Ovary (tissue), 9 donors: ENCODE measurements around the gene RPUSD3. TPM values are rescaled to one million over a fixed set of nuclear protein-coding genes. Genes with fewer than 3 reads are reported as not detected.

ENCODE experiments used
- DNase-seq, 5 donors: peaks; one replicate each; pipeline ENCODE4 v3.0.0-alpha.2; 2019 to 2020
- H3K27ac ChIP-seq, 2 donors: fragments of 200-600 bp; one replicate each; pipeline versions ENCODE4 v1.5.1 to v1.8.0; 2019 to 2022
- H3K27me3 ChIP-seq: fragments of 200-600 bp; one replicate; pipeline ENCODE4 v1.8.0; 2022
- H3K36me3 ChIP-seq: fragments of 200-600 bp; sonication (generic); one replicate; pipeline ENCODE4 v1.5.1; 2019
- H3K4me1 ChIP-seq: one replicate; pipeline ENCODE4 v1.8.1; 2013; ENCODE audit warnings: mild to moderate bottlenecking, moderate library complexity; ENCODE audit not compliant: insufficient read depth
- H3K4me3 ChIP-seq: fragments of 200-600 bp; sonication (generic); one replicate; pipeline ENCODE4 v1.5.1; 2017
- H3K9me3 ChIP-seq, 2 donors: fragments of 200-600 bp in 1 of 2; sonication (generic) in 1 of 2; one replicate each; pipeline versions ENCODE4 v1.5.1 to v1.8.1; 2013 to 2019; ENCODE audit warnings: mild to moderate bottlenecking in 1 of 2, moderate library complexity in 1 of 2
- CTCF ChIP-seq, 3 donors: fragments of 450-650 bp in 2 of 3; fragments of 200-600 bp in 1 of 3; IDR thresholded peaks; one replicate each; pipeline versions ENCODE4 v1.5.1 to v1.8.0; 2016 to 2022; ENCODE audit warnings: antibody characterized with exemption in 3 of 3, mild to moderate bottlenecking in 1 of 3
- EP300 ChIP-seq: sonication (generic); formaldehyde crosslinking; IDR thresholded peaks from one replicate; pipeline ENCODE4 v1.6.1; 2017; ENCODE audit warnings: antibody characterized with exemption
- POLR2A ChIP-seq: fragments of 450-650 bp; IDR thresholded peaks from one replicate; pipeline ENCODE4 v1.6.1; 2017; ENCODE audit warnings: antibody characterized with exemption, mild to moderate bottlenecking, moderate library complexity
- WGBS, 3 donors: extraction: QIAGEN DNeasy Blood & Tissue Kit in 1 of 3; methylation state at CpG; one replicate each; pipeline versions ENCODE4 v1.1.5 to v1.1.7; 2013 to 2017; 5-methylcytosine and 5-hydroxymethylcytosine counted together
- intact Hi-C, 4 donors: fragments of 100-400 bp; cut with DNase I; formaldehyde crosslinking; loops; one replicate each; pipeline versions ENCODE4 v1.11.0 to v1.15.1; 2022 to 2023
- polyA plus RNA-seq, 2 donors: library from polyadenylated mRNA; stranded (reverse); fragments of 200-250 nt in 1 of 2; fragments of 350-450 nt in 1 of 2; fragmentation: Illumina TruSeq in 1 of 2; extraction: RNeasy Lipid Tissue Mini Kit (QIAGEN cat#74804) in 1 of 2; gene quantifications; one replicate each; pipeline ENCODE4 v1.2.3, GENCODE V29; 2013 to 2014
- total RNA-seq, 7 donors: library from RNA; depleted of rRNA in 2 of 7; stranded (reverse); fragments of >200 nt in 2 of 7; fragmentation: NEBNext Ultra II Directional in 3 of 7; extraction: Animal tissue kit (Norgen Biotek cat#: 25700) in 3 of 7; gene quantifications; one replicate each; pipeline versions ENCODE4 v1.1.0 to v1.2.4, GENCODE V29; 2016 to 2023
- donor health status: DM: no; HTN: no; CAD: no; lungs with moderate emphysema.
- donor health status: DM: no; HTN: no; CAD: no.
- donor health status: Bipolar disorder and iron deficiency.
- donor health status: DM: yes; HTN: yes; CAD: no.
- donor health status: DM: no; HTN: no; CAD: no.
- donor health status: DM: yes; HTN: yes; CAD: no.

RPUSD3 gene
- total and polyA plus RNA-seq, 9 donors = 19.4 to 32.2 (median 26.8) TPM

GRCh38 chr3:9838856-9839255 is 5.0 kb downstream of the RPUSD3 start:
- Histone ChIP-seq H3K4me1 (no peaks in the 10 kb centered on the region), H3K27ac (no peak overlapping the region), H3K9me3 (no peaks in the 10 kb centered on the region), H3K27me3 (no peaks in the 10 kb centered on the region), H3K36me3 (no peaks in the 10 kb centered on the region), H3K4me3 (no peak overlapping the region)
- intact Hi-C loops = no loop called here
- DNase-seq = no peak
- 68 to 78% (median 72%) methylated on average over 4 of the region's 4 CpGs for WGBS, 3 donors
- TF ChIP-seq CTCF (IDR thresholded peaks at IDR 0.05) (no peak), EP300 (no peak), POLR2A (no peak)

- TF ChIP-seq CTCF (IDR thresholded peaks at IDR 0.05) = no peak
- Histone ChIP-seq H3K4me1 (no peaks in the 10 kb centered on the region), H3K27ac (no peak overlapping the region), H3K4me3 (no peak overlapping the region), H3K9me3 (no peaks in the 10 kb centered on the region), H3K36me3 (no peaks in the 10 kb centered on the region), H3K27me3 (no peaks in the 10 kb centered on the region)
- intact Hi-C loops = no loop called here
- whole genome bisulfite sequencing, 3 donors = 80 to 89% (median 86%) methylated on average over 12 of the region's 12 CpGs
- no peak for DNase-seq
Measured at GRCh38 chr3:9837701-9838582, 5.9 kb downstream of the RPUSD3 start.

GRCh38 chr3:9834520-9835380 is 9.1 kb downstream of the RPUSD3 start:
- 61 to 67% (median 64%) methylated on average over 18 of the region's 18 CpGs for WGBS, 3 donors
- no peaks in the 10 kb centered on the region for H3K36me3 ChIP-seq

GRCh38 chr3:9833078-9833477 is 10.7 kb downstream of the RPUSD3 start:
- DNase-seq = no peak
- H3K36me3 ChIP-seq = no peaks in the 10 kb centered on the region
- H3K27ac ChIP-seq = no peak overlapping the region
- TF ChIP-seq EP300 = no peak
- TF ChIP-seq POLR2A = no peak
- no peak for TF ChIP-seq CTCF (IDR thresholded peaks at IDR 0.05)
- 93 to 94% (median 94%) methylated on average over 9 of the region's 9 CpGs for WGBS, 3 donors
- H3K27me3 ChIP-seq = no peaks in the 10 kb centered on the region
- H3K9me3 ChIP-seq = no peaks in the 10 kb centered on the region
- no peak overlapping the region for H3K4me3 ChIP-seq
- intact Hi-C loops = no loop called here
- H3K4me1 ChIP-seq = no peaks in the 10 kb centered on the region

More at GRCh38 chr3:9834520-9835380, 9.1 kb downstream of the RPUSD3 start:
- DNase-seq = no peak
- no peak for TF ChIP-seq POLR2A
- H3K4me1 ChIP-seq = no peaks in the 10 kb centered on the region
- intact Hi-C loops = no loop called here
- H3K27ac ChIP-seq = no peak overlapping the region
- no peaks in the 10 kb centered on the region for H3K9me3 ChIP-seq
- H3K4me3 ChIP-seq = no peak overlapping the region
- H3K27me3 ChIP-seq = no peaks in the 10 kb centered on the region
